Motor neuron (in vitro differentiated cells): ENCODE measurements around the gene BEAN1. TPM values are rescaled to one million over a fixed set of nuclear protein-coding genes. Genes with fewer than 3 reads are reported as not detected.
A peak's percentile ranks its signal among the peaks of the same experiment; 100 is the strongest.

Source experiments
- ATAC-seq, 8 experiments: fragments of 200-7000 bp; cut with Tn5 transposase; replicated peaks in 6 of 8; 2 replicates each; pipeline ENCODE4 v1.8.0; 2021; ENCODE audit warnings: mild to moderate bottlenecking in 8 of 8, moderate library complexity in 8 of 8
- H3K27ac ChIP-seq, 2 donors: fragments of 250-450 bp; sonication (Bioruptor Pico); 2 replicates each; pipeline ENCODE4 v1.9.0; 2021; ENCODE audit warnings: antibody characterized with exemption in 2 of 2, mild to moderate bottlenecking in 2 of 2, moderate library complexity in 1 of 2
- H3K4me1 ChIP-seq, 2 donors: fragments of 250-450 bp; sonication (Bioruptor Pico); replicated peaks in 1 of 2; 2 replicates each; pipeline ENCODE4 v1.6.1; 2021; ENCODE audit warnings: antibody characterized with exemption in 2 of 2, mild to moderate bottlenecking in 2 of 2, moderate library complexity in 1 of 2
- H3K4me3 ChIP-seq, 5 donors: fragments of 250-450 bp; sonication (Bioruptor Pico); 2 replicates each; pipeline ENCODE4 v1.9.0; 2021; ENCODE audit warnings: antibody characterized with exemption in 5 of 5, mild to moderate bottlenecking in 5 of 5, moderate library complexity in 4 of 5
- WGBS, 10 experiments: fragments of 450-650 bp; shearing (Covaris generic); methylation state at CpG; one replicate each; pipeline ENCODE4 v1.0.0; 2022; 5-methylcytosine and 5-hydroxymethylcytosine counted together
- in situ Hi-C, 9 experiments: fragments of 400-800 bp; cut with MboI; loops; one replicate each; pipeline ENCODE4 v1.15.0; 2021; ENCODE audit warnings: low sequenced_read_pairs in 9 of 9, low pct_unique_long_range_greater_than_20kb in 2 of 9; ENCODE audit not compliant: unreplicated experiment in 9 of 9
- total RNA-seq, 8 experiments: library from RNA; unstranded; fragments of 300-600 nt; gene quantifications; 2 replicates each; pipeline versions ENCODE4 v1.2.3 to v1.2.4, GENCODE V29; 2022

Gene BEAN1
- total RNA-seq, 8 experiments from 2014 or later, result 1.5 to 11.5 (median 3.3) TPM

GRCh38 chr16:66515596-66516508, 88.8 kb downstream of the BEAN1 start:
- Histone ChIP-seq H3K4me1 (peaks cover 6 to 9% of the 10 kb centered on the region in 2 donors), H3K27ac (peak overlapping the region in 1 of 2 donors; percentile 47), H3K4me3 (no peak overlapping the region)
- ATAC-seq, result no peak
- in situ Hi-C loops, result no loop called here
- WGBS, 10 experiments, result 0 to 100% (median 76%) methylated on average over 1 to 6 of the region's 12 CpGs; no CpG with 5 or more reads in 3 of the 10 experiments

DNA sequence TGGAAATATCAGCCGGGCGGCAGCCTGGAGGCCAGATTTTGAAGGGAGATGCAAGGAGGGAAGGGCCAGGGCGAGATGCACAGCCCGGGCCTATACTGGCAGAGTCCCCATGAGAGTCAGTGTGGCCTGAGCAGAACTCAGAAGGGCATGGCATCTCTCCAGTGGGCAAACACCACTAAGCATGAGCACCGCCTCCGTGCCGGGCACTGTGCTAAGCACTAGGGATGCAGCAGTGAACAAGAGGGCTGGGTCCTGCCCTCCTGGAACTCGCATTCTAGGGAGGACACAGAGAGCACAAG, 89.4 kb downstream of the BEAN1 start:
- Histone ChIP-seq H3K4me1 (peaks cover 6 to 8% of the 10 kb centered on the region in 2 donors), H3K4me3 (no peak overlapping the region), H3K27ac (peak overlapping the region in 1 of 2 donors; percentile 47)
- in situ Hi-C loops, result no loop called here
- peak in 3 of 8 experiments; percentile 28 to 38 (median 36) for ATAC-seq
- 80% methylated on average over 1 of the region's 8 CpGs; no CpG with 5 or more reads in 9 of the 10 experiments for WGBS, 10 experiments

DNA sequence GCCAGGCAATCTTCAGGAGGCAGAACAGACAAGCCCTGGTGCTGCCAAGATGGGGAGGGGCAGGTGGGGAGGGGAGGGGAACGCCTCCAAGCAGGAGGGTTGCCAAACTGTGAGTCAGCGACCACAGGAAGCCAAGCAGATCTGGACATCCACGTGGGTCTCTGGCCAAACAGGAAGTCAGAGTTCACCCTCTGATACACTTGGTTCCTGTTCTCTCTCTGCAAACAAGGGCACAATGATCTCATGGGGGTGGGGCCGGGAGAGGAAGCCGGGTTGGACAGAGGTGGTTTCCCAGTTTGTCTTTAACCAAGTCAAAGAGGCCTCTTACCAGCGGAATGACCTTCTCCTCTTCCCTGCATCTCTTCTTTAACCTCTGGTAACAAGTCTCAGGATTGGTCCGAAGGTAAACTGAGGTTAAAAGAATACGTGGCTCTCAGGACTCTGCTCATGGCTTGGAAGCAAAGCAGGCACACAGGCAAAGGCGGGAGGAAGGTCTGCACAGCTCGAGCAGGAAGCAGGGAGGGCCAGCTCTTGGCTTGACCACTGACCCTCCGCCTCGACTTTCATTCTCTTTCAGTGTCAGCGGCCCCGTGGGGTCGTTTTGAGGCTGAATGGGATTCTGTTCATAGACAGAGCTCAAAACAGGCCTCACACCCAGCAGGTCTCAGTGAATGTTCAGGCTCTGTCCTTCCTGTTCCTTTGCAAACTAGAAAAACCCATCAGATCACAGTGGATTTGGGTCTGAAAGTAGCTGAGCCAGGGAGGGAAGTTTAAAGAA, 89.9 kb downstream of the BEAN1 start:
- H3K27ac ChIP-seq, result peak overlapping the region in 1 of 2 donors; percentile 77
- ATAC-seq, result peak; percentile 91 to 98 (median 94)
- WGBS, 10 experiments, result 13 to 60% (median 55%) methylated on average over 3 to 10 of the region's 15 CpGs; no CpG with 5 or more reads in 6 of the 10 experiments
- in situ Hi-C loops, result no loop called here
- H3K4me3 ChIP-seq, result no peak overlapping the region
- peaks cover 5 to 6% of the 10 kb centered on the region in 2 donors for H3K4me1 ChIP-seq

GRCh38 chr16:66517586-66518263, 90.6 kb downstream of the BEAN1 start:
- Histone ChIP-seq H3K4me3 (no peak overlapping the region), H3K27ac (no peak overlapping the region), H3K4me1 (peaks cover 0 to 6% of the 10 kb centered on the region in 2 donors)
- WGBS, 10 experiments, result 20 to 100% (median 83%) methylated on average over 1 to 4 of the region's 8 CpGs; no CpG with 5 or more reads in 3 of the 10 experiments
- in situ Hi-C loops, result no loop called here
- ATAC-seq, result no peak

DNA sequence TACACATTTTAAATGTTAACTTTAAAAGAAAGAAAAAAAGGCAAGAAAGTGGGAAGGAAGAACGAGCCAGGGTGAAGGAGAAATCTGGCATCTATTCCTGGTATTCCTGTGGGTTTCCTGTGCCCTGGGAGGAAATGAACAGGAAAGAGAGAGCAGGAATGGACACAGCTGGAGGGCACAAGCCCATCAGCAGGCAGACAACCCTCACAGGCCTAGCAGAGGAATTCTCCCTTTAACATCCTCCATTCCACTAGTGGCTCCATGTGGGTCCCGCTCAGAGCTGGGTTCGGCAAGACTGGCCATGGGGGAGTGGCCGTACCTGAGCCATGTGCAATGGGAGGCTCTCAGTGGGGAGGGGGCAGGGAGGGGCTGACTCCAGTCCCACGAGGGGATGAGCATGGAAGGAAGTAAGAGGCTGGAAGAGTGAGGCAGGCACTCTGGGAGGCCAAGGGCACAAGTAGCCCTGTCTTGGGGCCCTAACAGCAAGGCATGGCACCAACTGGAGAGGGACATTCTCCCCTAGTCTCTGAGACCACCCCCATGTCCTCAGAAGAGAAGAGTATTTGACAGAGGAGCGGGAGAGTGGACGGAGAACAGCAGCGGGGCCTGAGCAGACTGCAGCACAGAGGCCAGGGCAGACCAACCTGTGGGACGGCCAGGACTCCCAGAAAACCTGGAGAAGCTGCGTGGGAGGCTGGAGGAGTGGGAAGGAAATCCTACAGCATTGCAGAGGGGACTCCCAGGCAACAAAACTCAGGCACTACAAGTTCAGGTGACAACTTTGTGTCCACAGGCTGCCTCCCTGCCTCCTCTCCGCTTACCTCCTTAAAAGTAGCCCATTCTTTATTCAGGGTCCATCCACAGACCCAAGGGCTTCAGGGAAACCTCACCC, 92.6 kb downstream of the BEAN1 start:
- no peak for ATAC-seq
- peaks cover 0 to 6% of the 10 kb centered on the region in 2 donors for H3K4me1 ChIP-seq
- 86 to 100% (median 94%) methylated on average over 1 to 6 of the region's 11 CpGs; no CpG with 5 or more reads in 3 of the 10 experiments for WGBS, 10 experiments
- H3K4me3 ChIP-seq, result no peak overlapping the region
- H3K27ac ChIP-seq, result no peak overlapping the region
- in situ Hi-C loops, result no loop called here

- WGBS, 10 experiments, result 67 to 100% (median 90%) methylated on average over 1 to 9 of the region's 14 CpGs; no CpG with 5 or more reads in 1 of the 10 experiments
- Histone ChIP-seq H3K4me3 (no peak overlapping the region), H3K27ac (no peak overlapping the region), H3K4me1 (peaks cover 0 to 6% of the 10 kb centered on the region in 2 donors)
- in situ Hi-C loops, result no loop called here
- ATAC-seq, result no peak
These were observed 93.5 kb downstream of the BEAN1 start for GRCh38 chr16:66520406-66521170.

DNA sequence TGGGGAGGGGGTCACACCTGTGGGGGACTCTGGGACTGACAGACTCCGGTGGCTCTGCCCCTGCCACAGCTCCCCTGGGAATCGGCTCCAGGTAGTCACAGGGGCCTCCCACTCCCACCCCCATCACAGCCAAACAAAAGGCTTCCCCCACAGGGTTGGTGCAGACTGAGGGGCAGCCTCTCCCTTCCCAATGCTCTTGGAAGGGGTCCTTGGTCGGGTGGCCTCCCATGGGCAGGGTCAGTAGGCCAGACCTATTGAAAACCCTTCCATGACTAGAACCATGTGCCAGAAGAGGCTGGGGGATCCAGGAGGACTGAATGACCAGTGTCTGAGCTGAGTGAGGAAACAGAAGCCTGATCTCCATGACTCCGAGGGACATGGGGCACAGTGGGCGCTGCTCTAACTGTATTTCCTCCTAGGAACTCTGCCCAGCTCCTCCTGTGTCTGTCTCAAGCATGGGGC, 94.2 kb downstream of the BEAN1 start:
- H3K4me3 ChIP-seq, result no peak overlapping the region
- 80 to 100% (median 80%) methylated on average over 1 to 2 of the region's 5 CpGs; no CpG with 5 or more reads in 7 of the 10 experiments for WGBS, 10 experiments
- peaks cover 0 to 6% of the 10 kb centered on the region in 2 donors for H3K4me1 ChIP-seq
- no peak overlapping the region for H3K27ac ChIP-seq
- ATAC-seq, result no peak
- in situ Hi-C loops, result no loop called here

GRCh38 chr16:66521951-66522771, 95.1 kb downstream of the BEAN1 start:
- in situ Hi-C loops, result no loop called here
- Histone ChIP-seq H3K27ac (no peak overlapping the region), H3K4me3 (no peak overlapping the region), H3K4me1 (peaks cover 0 to 2% of the 10 kb centered on the region in 2 donors)
- peak in 1 of 8 experiments; percentile 24 for ATAC-seq
- 60 to 100% (median 95%) methylated on average over 1 to 8 of the region's 17 CpGs; no CpG with 5 or more reads in 4 of the 10 experiments for WGBS, 10 experiments

- H3K4me1 ChIP-seq, result no peaks in the 10 kb centered on the region
- WGBS, 10 experiments, result 67 to 100% (median 95%) methylated on average over 1 to 8 of the region's 11 CpGs; no CpG with 5 or more reads in 2 of the 10 experiments
- H3K4me3 ChIP-seq, result no peak overlapping the region
- H3K27ac ChIP-seq, result no peak overlapping the region
- no peak for ATAC-seq
- in situ Hi-C loops, result no loop called here
These were observed 95.9 kb downstream of the BEAN1 start for GRCh38 chr16:66522816-66523590.

DNA sequence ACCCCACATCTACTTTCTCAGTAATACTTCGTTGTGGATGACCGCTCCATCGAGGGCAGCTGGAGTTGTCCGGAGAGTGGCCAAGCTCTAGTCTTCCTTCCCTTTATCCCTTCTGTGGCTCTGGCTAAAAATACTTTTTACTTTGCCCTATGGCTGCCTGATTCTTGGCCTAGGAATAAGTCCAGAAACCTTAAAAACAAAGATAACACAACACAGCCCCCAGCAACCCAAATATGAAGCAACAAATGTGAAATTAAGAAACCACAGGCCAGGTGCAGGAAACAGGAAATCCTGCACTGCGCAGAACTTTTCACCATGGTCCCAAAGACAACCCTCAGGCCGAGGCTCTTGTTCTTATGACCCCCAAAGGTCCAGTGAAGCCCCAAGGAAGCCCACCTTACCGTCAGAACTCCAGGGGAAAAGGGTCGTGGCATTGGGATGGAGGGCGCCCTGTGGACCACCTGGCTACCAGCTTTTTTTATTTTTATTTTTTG, 96.8 kb downstream of the BEAN1 start:
- H3K4me1 ChIP-seq, result no peaks in the 10 kb centered on the region
- in situ Hi-C loops, result no loop called here
- no peak overlapping the region for H3K4me3 ChIP-seq
- 80 to 100% (median 93%) methylated on average over 1 to 9 of the region's 9 CpGs; no CpG with 5 or more reads in 1 of the 10 experiments for WGBS, 10 experiments
- ATAC-seq, result no peak
- no peak overlapping the region for H3K27ac ChIP-seq
